Colonic mucosa (tissue), 4 donors: Measurements from ENCODE around the gene NPLOC4. TPM values are rescaled to one million over a fixed set of nuclear protein-coding genes. Genes with fewer than 3 reads are reported as not detected.

Experiments
- DNase-seq: peaks from one replicate; pipeline ENCODE4 v3.0.0-alpha.2; 2020
- H3K27ac ChIP-seq: fragments of 200-600 bp; one replicate; pipeline ENCODE4 v1.8.0; 2021
- H3K27me3 ChIP-seq: fragments of 200-600 bp; one replicate; pipeline ENCODE4 v1.8.0; 2021
- H3K36me3 ChIP-seq: fragments of 200-600 bp; one replicate; pipeline ENCODE4 v1.8.0; 2021
- H3K4me1 ChIP-seq: fragments of 200-600 bp; one replicate; pipeline ENCODE4 v1.8.0; 2021; ENCODE audit warnings: mild to moderate bottlenecking
- H3K4me3 ChIP-seq: fragments of 200-600 bp; one replicate; pipeline ENCODE4 v1.8.0; 2021
- H3K9ac ChIP-seq, 2 donors: one replicate each; pipeline ENCODE4 v1.7.0; 2013; ENCODE audit warnings: control low read depth in 2 of 2, low read depth in 2 of 2, low read length in 2 of 2
- H3K9me3 ChIP-seq: fragments of 200-600 bp; one replicate; pipeline ENCODE4 v1.8.0; 2021
- CTCF ChIP-seq: fragments of 200-600 bp; IDR thresholded peaks from one replicate; pipeline ENCODE4 v1.8.0; 2022; ENCODE audit warnings: antibody characterized with exemption, mild to moderate bottlenecking
- intact Hi-C: fragments of 100-400 bp; cut with DNase I; formaldehyde crosslinking; loops from one replicate; pipeline ENCODE4 v1.14.1; 2022
- total RNA-seq, 2 donors: library from RNA; stranded (reverse); fragmentation: NEBNext Ultra II Directional in 1 of 2; extraction: Animal tissue kit (Norgen Biotek cat#: 25700) in 1 of 2; gene quantifications; one replicate each; pipeline ENCODE4 v1.2.1, GENCODE V29; 2021
- donor health status: healthy.
- donor health status: DM: no; HTN: no; CAD: no.
- donor health status: DM: no; HTN: no; CAD: no.

NPLOC4 gene
- total RNA-seq, 2 donors from 2014 or later, result 69.8 to 74.1 TPM

GRCh38 chr17:81573794-81574642 lies 62.9 kb downstream of the NPLOC4 start:
- no peaks in the 10 kb centered on the region for H3K4me1 ChIP-seq
- H3K27me3 ChIP-seq, result no peaks in the 10 kb centered on the region
- H3K27ac ChIP-seq, result no peak overlapping the region
- TF ChIP-seq CTCF, result no peak
- no peak for DNase-seq
- no peaks in the 10 kb centered on the region for H3K36me3 ChIP-seq
- H3K4me3 ChIP-seq, result no peak overlapping the region
- intact Hi-C loops, result no loop called here
- no peak overlapping the region for H3K9ac ChIP-seq
- H3K9me3 ChIP-seq, result no peaks in the 10 kb centered on the region

GRCh38 chr17:81572563-81573168 lies 64.2 kb downstream of the NPLOC4 start:
- no peaks in the 10 kb centered on the region for H3K9me3 ChIP-seq
- peaks cover under 1% of the 10 kb centered on the region for H3K4me1 ChIP-seq
- H3K4me3 ChIP-seq, result no peak overlapping the region
- H3K9ac ChIP-seq, result no peak overlapping the region
- intact Hi-C loops, result no loop called here
- no peak for TF ChIP-seq CTCF
- H3K27ac ChIP-seq, result no peak overlapping the region
- no peaks in the 10 kb centered on the region for H3K36me3 ChIP-seq
- DNase-seq, result no peak
- no peaks in the 10 kb centered on the region for H3K27me3 ChIP-seq

GRCh38 chr17:81570964-81571363 lies 65.9 kb downstream of the NPLOC4 start:
- Histone ChIP-seq H3K27me3 (no peaks in the 10 kb centered on the region), H3K27ac (no peak overlapping the region), H3K4me3 (no peak overlapping the region), H3K9ac (no peak overlapping the region), H3K36me3 (no peaks in the 10 kb centered on the region), H3K4me1 (peaks cover 14% of the 10 kb centered on the region), H3K9me3 (no peaks in the 10 kb centered on the region)
- intact Hi-C loops, result no loop called here
- DNase-seq, result no peak
- TF ChIP-seq CTCF, result no peak

- DNase-seq, result no peak
- H3K9me3 ChIP-seq, result no peaks in the 10 kb centered on the region
- peaks cover 14% of the 10 kb centered on the region for H3K4me1 ChIP-seq
- no peak for TF ChIP-seq CTCF
- H3K27ac ChIP-seq, result no peak overlapping the region
- no peaks in the 10 kb centered on the region for H3K27me3 ChIP-seq
- H3K9ac ChIP-seq, result no peak overlapping the region
- H3K4me3 ChIP-seq, result no peak overlapping the region
- intact Hi-C loops, result no loop called here
- peaks cover 8% of the 10 kb centered on the region for H3K36me3 ChIP-seq
Measured at GRCh38 chr17:81569986-81570514, 66.9 kb downstream of the NPLOC4 start.

- intact Hi-C loops, result no loop called here
- Histone ChIP-seq H3K4me1 (peaks cover 14% of the 10 kb centered on the region), H3K27me3 (no peaks in the 10 kb centered on the region), H3K36me3 (peaks cover 19% of the 10 kb centered on the region), H3K27ac (no peak overlapping the region), H3K4me3 (no peak overlapping the region), H3K9ac (no peak overlapping the region), H3K9me3 (no peaks in the 10 kb centered on the region)
- no peak for DNase-seq
- no peak for TF ChIP-seq CTCF
Measured at GRCh38 chr17:81568416-81568815, 68.5 kb downstream of the NPLOC4 start.
